PFSK-1 (cell line): ENCODE results near the gene TMEM39B.

Experiments
- FOXP2 ChIP-seq: optimal IDR thresholded peaks from 2 replicates; pipeline ENCODE3; 2011; ENCODE audit warnings: borderline replicate concordance, control low read depth, inconsistent platforms; ENCODE audit not compliant: insufficient read depth; ENCODE audit errors: extremely low read length, extremely low read depth
- POLR2AphosphoS5 ChIP-seq: IDR thresholded peaks from 2 replicates; pipeline ENCODE4 v1.6.1; 2012; ENCODE audit warnings: low read depth, mild to moderate bottlenecking, control low read depth, low read length, moderate library complexity
- SIN3A ChIP-seq: IDR thresholded peaks from 2 replicates; pipeline ENCODE4 v1.6.1; 2012; ENCODE audit warnings: mild to moderate bottlenecking, low read length, moderate library complexity, borderline replicate concordance; ENCODE audit not compliant: insufficient read depth
- TAF1 ChIP-seq: IDR thresholded peaks from 2 replicates; pipeline ENCODE4 v1.6.1; 2012; ENCODE audit warnings: low read length, control low read depth, borderline replicate concordance; ENCODE audit not compliant: insufficient read depth
- TF ChIP-seq, protein P1 (sequence below), 2 experiments: IDR thresholded peaks; 2 replicates each; pipeline versions ENCODE4 v1.6.1 to v1.8.0; 2011 to 2012; ENCODE audit warnings: low read depth in 2 of 2, low read length in 2 of 2, control low read depth in 1 of 2, inconsistent platforms in 1 of 2, mild to moderate bottlenecking in 1 of 2, moderate library complexity in 1 of 2; ENCODE audit not compliant: insufficient read depth in 1 of 2

TMEM39B gene

DNA sequence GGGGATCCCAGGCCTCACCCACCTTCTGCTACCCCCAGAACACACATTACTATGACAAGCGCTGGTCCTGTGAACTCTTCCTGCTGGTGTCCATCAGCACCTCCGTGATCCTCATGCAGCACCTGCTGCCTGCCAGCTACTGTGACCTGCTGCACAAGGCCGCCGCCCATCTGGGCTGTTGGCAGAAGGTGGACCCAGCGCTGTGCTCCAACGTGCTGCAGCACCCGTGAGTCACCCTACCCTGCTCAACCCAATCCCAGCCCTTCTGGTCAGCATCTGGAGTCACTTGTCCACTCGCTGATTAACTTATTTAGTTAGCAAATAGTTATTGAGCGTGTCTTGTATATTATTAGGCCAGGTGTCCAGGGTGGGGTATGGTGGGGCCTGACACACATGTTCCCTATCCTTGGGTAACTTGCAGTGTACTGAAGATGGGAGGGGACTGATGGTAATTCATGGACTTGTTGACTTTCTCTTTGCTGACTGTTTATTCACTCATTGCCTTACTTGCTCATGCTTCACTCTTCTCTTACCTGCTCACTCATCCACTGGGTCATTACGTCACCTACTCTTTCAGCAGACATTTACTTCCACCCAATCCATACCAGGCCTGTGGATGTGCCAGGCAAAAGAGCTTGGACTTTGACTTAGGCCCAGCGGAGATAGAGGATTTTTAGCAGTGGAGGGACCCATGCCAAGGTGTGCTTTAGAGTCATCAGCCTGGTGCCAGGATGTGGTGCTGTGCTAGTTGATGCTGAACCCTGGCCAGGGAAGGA, 22.2 kb downstream of the TMEM39B start:
- TF ChIP-seq, protein P1, sequence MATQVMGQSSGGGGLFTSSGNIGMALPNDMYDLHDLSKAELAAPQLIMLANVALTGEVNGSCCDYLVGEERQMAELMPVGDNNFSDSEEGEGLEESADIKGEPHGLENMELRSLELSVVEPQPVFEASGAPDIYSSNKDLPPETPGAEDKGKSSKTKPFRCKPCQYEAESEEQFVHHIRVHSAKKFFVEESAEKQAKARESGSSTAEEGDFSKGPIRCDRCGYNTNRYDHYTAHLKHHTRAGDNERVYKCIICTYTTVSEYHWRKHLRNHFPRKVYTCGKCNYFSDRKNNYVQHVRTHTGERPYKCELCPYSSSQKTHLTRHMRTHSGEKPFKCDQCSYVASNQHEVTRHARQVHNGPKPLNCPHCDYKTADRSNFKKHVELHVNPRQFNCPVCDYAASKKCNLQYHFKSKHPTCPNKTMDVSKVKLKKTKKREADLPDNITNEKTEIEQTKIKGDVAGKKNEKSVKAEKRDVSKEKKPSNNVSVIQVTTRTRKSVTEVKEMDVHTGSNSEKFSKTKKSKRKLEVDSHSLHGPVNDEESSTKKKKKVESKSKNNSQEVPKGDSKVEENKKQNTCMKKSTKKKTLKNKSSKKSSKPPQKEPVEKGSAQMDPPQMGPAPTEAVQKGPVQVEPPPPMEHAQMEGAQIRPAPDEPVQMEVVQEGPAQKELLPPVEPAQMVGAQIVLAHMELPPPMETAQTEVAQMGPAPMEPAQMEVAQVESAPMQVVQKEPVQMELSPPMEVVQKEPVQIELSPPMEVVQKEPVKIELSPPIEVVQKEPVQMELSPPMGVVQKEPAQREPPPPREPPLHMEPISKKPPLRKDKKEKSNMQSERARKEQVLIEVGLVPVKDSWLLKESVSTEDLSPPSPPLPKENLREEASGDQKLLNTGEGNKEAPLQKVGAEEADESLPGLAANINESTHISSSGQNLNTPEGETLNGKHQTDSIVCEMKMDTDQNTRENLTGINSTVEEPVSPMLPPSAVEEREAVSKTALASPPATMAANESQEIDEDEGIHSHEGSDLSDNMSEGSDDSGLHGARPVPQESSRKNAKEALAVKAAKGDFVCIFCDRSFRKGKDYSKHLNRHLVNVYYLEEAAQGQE (IDR thresholded peaks at IDR 0.05; ENCODE audit: insufficient read depth in 1 of 2, low read depth in 2 of 2, low read length in 2 of 2), result no peak
- TF ChIP-seq SIN3A (no peak), FOXP2 (no peak), POLR2AphosphoS5 (no peak), TAF1 (no peak)

DNA sequence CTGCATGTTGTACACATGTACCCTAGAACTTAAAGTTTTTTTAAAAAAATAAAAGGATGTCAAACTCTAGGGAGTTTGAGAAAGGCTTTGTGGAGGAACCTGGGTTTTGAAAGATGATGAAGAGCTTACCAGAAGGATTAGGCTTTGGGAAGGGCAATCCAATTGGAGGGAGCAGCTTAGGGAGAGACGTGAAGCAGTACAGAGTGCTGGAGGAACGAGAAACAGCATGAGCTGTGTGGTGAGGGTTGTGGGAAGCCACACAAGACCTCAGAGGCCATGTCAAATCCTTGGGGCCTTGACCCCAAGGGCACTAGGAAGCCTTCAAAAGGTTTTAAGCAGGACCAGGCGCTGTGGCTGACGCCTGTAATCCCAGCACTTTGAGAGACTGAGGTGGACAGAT, 26.7 kb downstream of the TMEM39B start:
- TF ChIP-seq TAF1 (no peak), FOXP2 (no peak), POLR2AphosphoS5 (no peak), SIN3A (no peak)
- TF ChIP-seq, protein P1 (IDR thresholded peaks at IDR 0.05; ENCODE audit: insufficient read depth in 1 of 2, low read depth in 2 of 2, low read length in 2 of 2), result no peak

DNA sequence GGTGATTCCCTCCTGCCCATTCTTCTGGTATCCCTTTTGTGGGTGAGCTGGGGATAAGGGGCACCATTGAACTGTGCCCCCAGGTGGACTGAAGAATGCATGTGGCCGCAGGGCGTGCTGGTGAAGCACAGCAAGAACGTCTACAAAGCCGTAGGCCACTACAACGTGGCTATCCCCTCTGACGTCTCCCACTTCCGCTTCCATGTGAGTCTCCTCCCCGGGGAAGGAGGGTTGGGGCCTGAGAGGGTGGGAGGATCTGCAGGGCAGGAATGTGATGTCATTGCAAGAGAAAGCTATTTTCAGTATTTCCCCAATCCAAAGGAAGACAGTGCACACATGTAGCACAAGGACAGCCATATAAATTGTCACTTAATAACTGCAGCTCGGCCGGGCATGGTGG, 27.6 kb downstream of the TMEM39B start:
- no peak for TF ChIP-seq TAF1

DNA sequence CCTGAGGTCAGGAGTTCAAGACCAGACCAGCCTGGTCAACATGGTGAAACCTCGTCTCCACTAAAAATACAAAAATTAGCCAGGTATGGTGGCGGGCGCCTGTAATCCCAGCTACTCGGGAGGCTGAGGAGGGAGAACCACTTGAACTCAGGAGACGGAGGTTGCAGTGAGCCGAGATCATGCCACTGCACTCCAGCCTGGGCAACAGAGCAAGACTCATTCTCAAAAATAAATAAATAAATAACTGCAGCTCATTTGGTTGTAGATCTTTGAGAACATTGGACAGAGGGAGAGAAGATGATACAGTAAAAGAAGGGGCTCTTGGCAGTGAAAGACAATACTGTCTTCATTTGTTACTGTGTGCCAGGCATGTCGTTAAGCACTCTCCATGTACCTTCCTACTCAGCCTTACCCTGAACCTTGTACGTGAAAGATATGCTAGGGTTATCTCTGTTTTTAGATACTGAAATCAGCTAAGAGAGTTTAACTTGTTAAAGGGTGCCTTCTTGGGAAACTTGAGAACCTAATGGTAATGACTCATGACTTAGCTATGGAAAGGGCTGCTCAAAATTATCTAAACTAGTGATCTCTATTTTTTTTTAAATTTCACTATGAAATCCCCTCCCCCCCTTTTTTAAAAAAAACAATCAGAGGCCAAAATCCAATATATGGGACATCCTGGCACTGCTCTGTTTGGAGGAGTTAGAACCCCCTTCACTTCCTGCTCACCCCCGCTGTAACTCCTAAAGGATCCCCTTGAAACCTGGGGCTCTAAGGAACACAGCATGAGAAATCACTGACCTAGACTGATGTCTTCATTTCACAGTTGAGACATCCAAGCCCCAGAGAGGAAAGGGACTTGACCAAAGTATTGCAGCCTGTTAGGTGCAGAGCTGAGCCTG, 28.3 kb downstream of the TMEM39B start:
- TF ChIP-seq FOXP2 (no peak), POLR2AphosphoS5 (no peak), SIN3A (no peak), TAF1 (no peak)
- TF ChIP-seq, protein P1 (IDR thresholded peaks at IDR 0.05; ENCODE audit: insufficient read depth in 1 of 2, low read depth in 2 of 2, low read length in 2 of 2), result no peak

DNA sequence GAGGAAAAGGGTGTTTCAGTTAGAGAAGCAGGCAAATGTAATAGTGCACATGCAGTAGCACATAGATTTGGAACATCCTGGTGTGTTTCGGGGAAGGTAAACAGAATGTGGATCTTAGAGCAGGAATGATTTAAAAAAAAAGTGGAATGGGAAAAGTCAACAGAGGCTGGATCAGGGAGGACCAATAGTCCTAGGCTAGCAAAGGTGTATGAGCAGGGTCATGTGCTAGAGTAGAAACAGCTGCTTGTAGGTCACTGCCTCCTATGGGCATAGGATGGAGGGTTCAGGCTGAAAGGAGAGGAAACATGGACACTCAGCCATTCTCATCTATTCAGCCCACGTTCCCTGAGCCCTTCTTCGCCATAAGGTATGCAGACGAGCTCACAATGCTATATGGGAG, 31.4 kb downstream of the TMEM39B start:
- TF ChIP-seq, protein P1 (IDR thresholded peaks at IDR 0.05; ENCODE audit: insufficient read depth in 1 of 2, low read depth in 2 of 2, low read length in 2 of 2), result no peak
- TF ChIP-seq TAF1 (no peak), FOXP2 (no peak), POLR2AphosphoS5 (no peak), SIN3A (no peak)
